ENCODE measurements around the gene SLCO2B1. TPM values are rescaled to one million over a fixed set of nuclear protein-coding genes. Genes with fewer than 3 reads are reported as not detected.

The SLCO2B1 gene
- total and polyA plus RNA-seq, 2 experiments from 2014 or later, result not detected

- Mint-ChIP-seq H3K4me3 (no peak overlapping the region), H3K27ac (no peak overlapping the region; the same call in 1 of the 2 replicates)
- peak overlapping the region; percentile 63 for H2AFZ ChIP-seq
Measured at GRCh38 chr11:75163921-75164849, 13.3 kb downstream of the SLCO2B1 start.

More at GRCh38 chr11:75163921-75164849, 13.3 kb downstream of the SLCO2B1 start:
- no peaks in the 10 kb centered on the region for H3F3A ChIP-seq (replicated peaks; ENCODE audit: low read depth)
- no peak overlapping the region for H3K4me3 ChIP-seq
- H3K79me2 ChIP-seq (replicated peaks; ENCODE audit: insufficient read depth), result no peaks in the 10 kb centered on the region
- H3K36me3 Mint-ChIP-seq (ENCODE audit: low read depth), result peaks cover 5% of the 10 kb centered on the region; the same call in 1 of the 3 replicates
- no peaks in the 10 kb centered on the region for H3K27me3 ChIP-seq (ENCODE audit: insufficient read depth)
- no peaks in the 10 kb centered on the region for H3K9me2 ChIP-seq (ENCODE audit: insufficient read depth)
- DNase-seq (ENCODE audit: low spot score), result no peak
- TF ChIP-seq EZH2 (IDR thresholded peaks at IDR 0.05; ENCODE audit: low read depth, unreplicated experiment) (no peak), POLR2AphosphoS5 (IDR thresholded peaks at IDR 0.05; ENCODE audit: low read depth) (no peak), NANOG (IDR thresholded peaks at IDR 0.05; ENCODE audit: borderline replicate concordance) (no peak), ZNF462 (CRISPR knock-in tag; IDR thresholded peaks at IDR 0.05) (no peak), ETS1 (IDR thresholded peaks at IDR 0.05) (no peak), CREB1 (CRISPR knock-in tag; IDR thresholded peaks at IDR 0.05; ENCODE audit: low read depth) (no peak), EZH2phosphoT487 (IDR thresholded peaks at IDR 0.05; ENCODE audit: unreplicated experiment) (no peak), CTCF (conservative IDR thresholded peaks at IDR 0.05; ENCODE audit: low read depth in 2 of 2) (no peak), JUNB (IDR thresholded peaks at IDR 0.05; ENCODE audit: unreplicated experiment) (no peak), STAT1 (IDR thresholded peaks at IDR 0.05; ENCODE audit: unreplicated experiment) (no peak), REST (IDR thresholded peaks at IDR 0.05; ENCODE audit: unreplicated experiment) (no peak), ZNF331 (CRISPR knock-in tag; IDR thresholded peaks at IDR 0.05; ENCODE audit: low read depth) (no peak), ZNF114 (CRISPR knock-in tag; IDR thresholded peaks at IDR 0.05) (no peak)
- peak; percentile 48 for ATAC-seq
- H3K9me3 Mint-ChIP-seq, result peaks cover 3% of the 10 kb centered on the region; the same call in 1 of the 3 replicates
- no peak overlapping the region for H3K4me2 ChIP-seq
- H3K4me1 Mint-ChIP-seq, result peaks cover 7% of the 10 kb centered on the region; the same call in 2 of the 3 replicates
- no peaks in the 10 kb centered on the region for H3K4me1 ChIP-seq (ENCODE audit: insufficient read depth)
- H3K27ac ChIP-seq (ENCODE audit: low read depth), result no peak overlapping the region
- peaks cover 10% of the 10 kb centered on the region for H3K27me3 Mint-ChIP-seq (ENCODE audit: insufficient read depth, low read depth, poor library complexity)
- H4K20me1 ChIP-seq (replicated peaks; ENCODE audit: insufficient read depth), result no peaks in the 10 kb centered on the region
- no peaks in the 10 kb centered on the region for H3K36me3 ChIP-seq (ENCODE audit: insufficient read depth)
